ENCODE data around the gene OR51E2.

OR51E2 gene

GRCh38 chr11:4636136-4636535, 61.5 kb downstream of the OR51E2 start:
- no peak for TF ChIP-seq FOXP2 (optimal IDR thresholded peaks at IDR 0.05; ENCODE audit: borderline replicate concordance, extremely low read depth, extremely low read length, insufficient read depth)
- no peak for TF ChIP-seq SIN3A (IDR thresholded peaks at IDR 0.05; ENCODE audit: borderline replicate concordance, insufficient read depth, low read length)
- no peak for TF ChIP-seq POLR2AphosphoS5 (IDR thresholded peaks at IDR 0.05; ENCODE audit: low read depth, low read length)
- TF ChIP-seq TAF1 (IDR thresholded peaks at IDR 0.05; ENCODE audit: borderline replicate concordance, insufficient read depth, low read length), result no peak
- no peak for TF ChIP-seq REST (IDR thresholded peaks at IDR 0.05; ENCODE audit: insufficient read depth in 1 of 2, low read depth in 2 of 2, low read length in 2 of 2)
